ENCODE data around the gene FAM98B.

The FAM98B gene

GRCh38 chr15:38522922-38523321 is 69.0 kb downstream of the FAM98B start:
- no peak overlapping the region for H2AK5ac ChIP-seq (ENCODE audit: low read length)
- H2BK120ac ChIP-seq (ENCODE audit: low read depth, low read length): no peak overlapping the region
- H3K56ac ChIP-seq (ENCODE audit: low read length): no peak overlapping the region
- no peaks in the 10 kb centered on the region for H3K4me1 ChIP-seq (ENCODE audit: control insufficient read depth, low read depth, low read length)
- H3K9ac ChIP-seq (ENCODE audit: low read length): no peak overlapping the region
- no peaks in the 10 kb centered on the region for H3K36me3 ChIP-seq (ENCODE audit: control insufficient read depth, insufficient read depth, low read length)
- no CpG with 5 or more reads among the region's 4 CpGs for WGBS (ENCODE audit: extremely low coverage, insufficient coverage, low lambda C conversion rate)
- no peak overlapping the region for H2BK5ac ChIP-seq (ENCODE audit: low read length)
- H3K18ac ChIP-seq (ENCODE audit: low read length): no peak overlapping the region
- H3K27me3 ChIP-seq (ENCODE audit: insufficient read depth, low read length, poor library complexity): no peaks in the 10 kb centered on the region
- H4K5ac ChIP-seq (ENCODE audit: low read length): no peak overlapping the region
- no peak overlapping the region for H3K23ac ChIP-seq (ENCODE audit: low read length)
- no peaks in the 10 kb centered on the region for H3K79me2 ChIP-seq (ENCODE audit: control insufficient read depth, insufficient read depth, low read length)
- no peak overlapping the region for H3K4me3 ChIP-seq (ENCODE audit: low read length)
- DNase-seq: no peak
- H4K8ac ChIP-seq (ENCODE audit: low read depth, low read length): no peak overlapping the region
- no peak overlapping the region for H2BK15ac ChIP-seq (replicated peaks; ENCODE audit: low read depth)
- no peaks in the 10 kb centered on the region for H3K79me1 ChIP-seq (ENCODE audit: low read length)
- no peak overlapping the region for H3K4me2 ChIP-seq (ENCODE audit: low read length)
- H3K4ac ChIP-seq (ENCODE audit: low read depth, low read length): no peak overlapping the region
- no peak overlapping the region for H3K27ac ChIP-seq (ENCODE audit: low read depth, low read length)

- Histone ChIP-seq H4K5ac (ENCODE audit: low read length) (no peak overlapping the region), H2BK5ac (ENCODE audit: low read length) (no peak overlapping the region), H3K56ac (ENCODE audit: low read length) (no peak overlapping the region), H3K4me1 (ENCODE audit: control insufficient read depth, low read depth, low read length) (no peaks in the 10 kb centered on the region), H3K36me3 (ENCODE audit: control insufficient read depth, insufficient read depth, low read length) (no peaks in the 10 kb centered on the region), H3K79me1 (ENCODE audit: low read length) (no peaks in the 10 kb centered on the region), H3K79me2 (ENCODE audit: control insufficient read depth, insufficient read depth, low read length) (no peaks in the 10 kb centered on the region), H3K4me3 (ENCODE audit: low read length) (no peak overlapping the region), H3K23ac (ENCODE audit: low read length) (no peak overlapping the region), H3K18ac (ENCODE audit: low read length) (no peak overlapping the region), H3K4me2 (ENCODE audit: low read length) (no peak overlapping the region), H3K4ac (ENCODE audit: low read depth, low read length) (no peak overlapping the region), H4K8ac (ENCODE audit: low read depth, low read length) (no peak overlapping the region), H2BK120ac (ENCODE audit: low read depth, low read length) (no peak overlapping the region), H3K27ac (ENCODE audit: low read depth, low read length) (no peak overlapping the region), H3K9ac (ENCODE audit: low read length) (no peak overlapping the region), H3K27me3 (ENCODE audit: insufficient read depth, low read length, poor library complexity) (no peaks in the 10 kb centered on the region), H2AK5ac (ENCODE audit: low read length) (no peak overlapping the region), H2BK15ac (replicated peaks; ENCODE audit: low read depth) (no peak overlapping the region)
- DNase-seq: no peak
- no CpG with 5 or more reads among the region's 5 CpGs for WGBS (ENCODE audit: extremely low coverage, insufficient coverage, low lambda C conversion rate)
Measured at GRCh38 chr15:38524156-38524555, 70.2 kb downstream of the FAM98B start.

- Histone ChIP-seq H4K5ac (ENCODE audit: low read length) (no peak overlapping the region), H2AK5ac (ENCODE audit: low read length) (no peak overlapping the region)
- no peak for DNase-seq
Measured at GRCh38 chr15:38525489-38525888, 71.6 kb downstream of the FAM98B start.

GRCh38 chr15:38526158-38526557 is 72.2 kb downstream of the FAM98B start:
- H3K9ac ChIP-seq (ENCODE audit: low read length): no peak overlapping the region

More at GRCh38 chr15:38525489-38525888, 71.6 kb downstream of the FAM98B start:
- Histone ChIP-seq H3K18ac (ENCODE audit: low read length) (no peak overlapping the region), H3K27me3 (ENCODE audit: insufficient read depth, low read length, poor library complexity) (no peaks in the 10 kb centered on the region), H4K8ac (ENCODE audit: low read depth, low read length) (no peak overlapping the region), H2BK15ac (replicated peaks; ENCODE audit: low read depth) (no peak overlapping the region), H3K79me2 (ENCODE audit: control insufficient read depth, insufficient read depth, low read length) (no peaks in the 10 kb centered on the region), H2BK5ac (ENCODE audit: low read length) (no peak overlapping the region), H3K4ac (ENCODE audit: low read depth, low read length) (no peak overlapping the region), H3K9ac (ENCODE audit: low read length) (no peak overlapping the region), H3K56ac (ENCODE audit: low read length) (no peak overlapping the region), H2BK120ac (ENCODE audit: low read depth, low read length) (no peak overlapping the region), H3K36me3 (ENCODE audit: control insufficient read depth, insufficient read depth, low read length) (no peaks in the 10 kb centered on the region), H3K23ac (ENCODE audit: low read length) (no peak overlapping the region), H3K4me3 (ENCODE audit: low read length) (no peak overlapping the region), H3K79me1 (ENCODE audit: low read length) (no peaks in the 10 kb centered on the region), H3K27ac (ENCODE audit: low read depth, low read length) (no peak overlapping the region), H3K4me1 (ENCODE audit: control insufficient read depth, low read depth, low read length) (no peaks in the 10 kb centered on the region), H3K4me2 (ENCODE audit: low read length) (no peak overlapping the region)
- WGBS (ENCODE audit: extremely low coverage, insufficient coverage, low lambda C conversion rate): no CpG with 5 or more reads among the region's 6 CpGs

GRCh38 chr15:38528294-38528693 is 74.4 kb downstream of the FAM98B start:
- Histone ChIP-seq H3K4me3 (ENCODE audit: low read length) (no peak overlapping the region), H3K23ac (ENCODE audit: low read length) (no peak overlapping the region), H3K18ac (ENCODE audit: low read length) (no peak overlapping the region), H2BK120ac (ENCODE audit: low read depth, low read length) (no peak overlapping the region), H3K36me3 (ENCODE audit: control insufficient read depth, insufficient read depth, low read length) (no peaks in the 10 kb centered on the region), H4K8ac (ENCODE audit: low read depth, low read length) (no peak overlapping the region), H2AK5ac (ENCODE audit: low read length) (no peak overlapping the region), H3K4ac (ENCODE audit: low read depth, low read length) (no peak overlapping the region), H4K5ac (ENCODE audit: low read length) (no peak overlapping the region), H3K56ac (ENCODE audit: low read length) (no peak overlapping the region), H3K79me2 (ENCODE audit: control insufficient read depth, insufficient read depth, low read length) (no peaks in the 10 kb centered on the region), H3K4me1 (ENCODE audit: control insufficient read depth, low read depth, low read length) (no peaks in the 10 kb centered on the region), H3K9ac (ENCODE audit: low read length) (no peak overlapping the region), H3K27me3 (ENCODE audit: insufficient read depth, low read length, poor library complexity) (no peaks in the 10 kb centered on the region), H3K4me2 (ENCODE audit: low read length) (no peak overlapping the region), H2BK15ac (replicated peaks; ENCODE audit: low read depth) (no peak overlapping the region), H2BK5ac (ENCODE audit: low read length) (no peak overlapping the region), H3K79me1 (ENCODE audit: low read length) (no peaks in the 10 kb centered on the region), H3K27ac (ENCODE audit: low read depth, low read length) (no peak overlapping the region)
- DNase-seq: no peak
- WGBS (ENCODE audit: extremely low coverage, insufficient coverage, low lambda C conversion rate): no CpG with 5 or more reads among the region's 1 CpG

More at GRCh38 chr15:38526158-38526557, 72.2 kb downstream of the FAM98B start:
- WGBS (ENCODE audit: extremely low coverage, insufficient coverage, low lambda C conversion rate): no CpG with 5 or more reads among the region's 2 CpGs
- Histone ChIP-seq H4K5ac (ENCODE audit: low read length) (no peak overlapping the region), H3K4me3 (ENCODE audit: low read length) (no peak overlapping the region), H3K27ac (ENCODE audit: low read depth, low read length) (no peak overlapping the region), H2BK120ac (ENCODE audit: low read depth, low read length) (no peak overlapping the region), H3K18ac (ENCODE audit: low read length) (no peak overlapping the region), H3K23ac (ENCODE audit: low read length) (no peak overlapping the region), H3K27me3 (ENCODE audit: insufficient read depth, low read length, poor library complexity) (no peaks in the 10 kb centered on the region), H2BK15ac (replicated peaks; ENCODE audit: low read depth) (no peak overlapping the region), H2AK5ac (ENCODE audit: low read length) (no peak overlapping the region), H3K79me2 (ENCODE audit: control insufficient read depth, insufficient read depth, low read length) (no peaks in the 10 kb centered on the region), H3K4me1 (ENCODE audit: control insufficient read depth, low read depth, low read length) (no peaks in the 10 kb centered on the region), H3K4me2 (ENCODE audit: low read length) (no peak overlapping the region), H3K56ac (ENCODE audit: low read length) (no peak overlapping the region), H3K36me3 (ENCODE audit: control insufficient read depth, insufficient read depth, low read length) (no peaks in the 10 kb centered on the region), H3K4ac (ENCODE audit: low read depth, low read length) (no peak overlapping the region), H4K8ac (ENCODE audit: low read depth, low read length) (no peak overlapping the region), H2BK5ac (ENCODE audit: low read length) (no peak overlapping the region), H3K79me1 (ENCODE audit: low read length) (no peaks in the 10 kb centered on the region)
- no peak for DNase-seq

- Histone ChIP-seq H2BK120ac (ENCODE audit: low read depth, low read length) (no peak overlapping the region), H3K4me1 (ENCODE audit: control insufficient read depth, low read depth, low read length) (no peaks in the 10 kb centered on the region), H2AK5ac (ENCODE audit: low read length) (no peak overlapping the region), H3K79me1 (ENCODE audit: low read length) (no peaks in the 10 kb centered on the region), H3K4me2 (ENCODE audit: low read length) (no peak overlapping the region), H4K5ac (ENCODE audit: low read length) (no peak overlapping the region), H3K79me2 (ENCODE audit: control insufficient read depth, insufficient read depth, low read length) (no peaks in the 10 kb centered on the region), H3K23ac (ENCODE audit: low read length) (no peak overlapping the region), H3K18ac (ENCODE audit: low read length) (no peak overlapping the region), H3K56ac (ENCODE audit: low read length) (no peak overlapping the region), H3K27me3 (ENCODE audit: insufficient read depth, low read length, poor library complexity) (no peaks in the 10 kb centered on the region), H3K4me3 (ENCODE audit: low read length) (no peak overlapping the region), H3K36me3 (ENCODE audit: control insufficient read depth, insufficient read depth, low read length) (no peaks in the 10 kb centered on the region), H2BK15ac (replicated peaks; ENCODE audit: low read depth) (no peak overlapping the region), H4K8ac (ENCODE audit: low read depth, low read length) (no peak overlapping the region), H3K4ac (ENCODE audit: low read depth, low read length) (no peak overlapping the region), H3K9ac (ENCODE audit: low read length) (no peak overlapping the region), H3K27ac (ENCODE audit: low read depth, low read length) (no peak overlapping the region), H2BK5ac (ENCODE audit: low read length) (no peak overlapping the region)
- DNase-seq: no peak
- no CpG with 5 or more reads among the region's 1 CpG for WGBS (ENCODE audit: extremely low coverage, insufficient coverage, low lambda C conversion rate)
Measured at GRCh38 chr15:38530113-38530512, 76.2 kb downstream of the FAM98B start.

Data from mesendoderm (in vitro differentiated cells).